ENCODE measurements around the gene MRPL21.
"Not testable (repeated sequence)": the region's sequence is repeated elsewhere in the genome, so short reads cannot be mapped to it uniquely, and the experiment has no call there.

MRPL21 gene

DNA sequence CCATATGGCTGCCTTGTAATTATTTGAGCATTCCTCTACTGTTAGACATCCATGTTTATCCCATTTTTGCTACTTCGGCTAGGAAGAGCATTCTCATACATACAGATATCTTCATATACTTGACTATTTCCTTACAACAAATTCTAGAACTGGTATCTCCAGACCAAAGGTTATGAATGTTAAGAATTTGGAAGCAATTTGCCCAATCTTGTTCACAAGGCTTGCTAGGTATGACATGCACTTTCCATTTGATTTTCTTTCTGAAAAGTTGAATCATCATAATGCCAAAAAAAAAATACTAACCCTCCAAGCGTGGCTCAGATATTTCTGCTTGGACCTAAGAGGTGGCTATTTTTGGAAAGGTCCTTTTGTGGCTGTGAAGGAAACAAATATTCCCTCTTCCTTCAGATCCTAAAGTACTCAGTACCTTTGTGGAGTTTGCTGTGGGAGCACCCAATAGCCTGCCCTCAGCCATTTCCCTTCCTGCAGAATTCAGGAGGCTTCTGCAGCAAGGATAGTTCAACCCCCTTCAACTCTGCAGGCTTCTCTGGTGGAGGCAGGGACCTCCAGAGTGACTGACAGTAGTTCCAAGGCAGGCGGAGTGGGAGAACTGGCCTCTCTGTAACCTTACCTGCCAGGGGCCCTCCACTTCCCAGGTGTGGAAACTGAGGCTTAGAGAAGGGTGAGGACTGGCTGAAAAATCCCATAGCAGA is 39.9 kb downstream of the MRPL21 start:
- DNase-seq: no peak

DNA sequence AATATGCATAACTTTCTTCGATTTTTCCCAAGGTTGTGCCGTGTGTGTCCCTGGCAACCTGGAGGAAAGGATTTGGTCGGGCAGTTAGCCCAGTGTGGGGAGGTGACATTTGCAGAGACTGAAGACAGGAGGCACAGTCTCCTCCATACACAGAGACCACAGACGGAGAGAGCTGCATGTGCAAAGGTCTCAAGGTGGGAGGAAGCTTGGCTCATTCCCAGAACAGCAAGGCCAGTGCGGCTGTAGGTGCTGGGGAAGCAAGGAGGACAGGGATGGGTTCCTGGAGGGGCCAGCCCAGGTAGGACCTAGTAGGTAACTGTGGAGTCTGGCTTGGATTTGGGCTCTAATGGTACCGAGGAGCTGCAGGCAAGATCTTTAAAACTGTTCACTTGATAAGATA is 41.2 kb downstream of the MRPL21 start:
- DNase-seq: no peak

DNA sequence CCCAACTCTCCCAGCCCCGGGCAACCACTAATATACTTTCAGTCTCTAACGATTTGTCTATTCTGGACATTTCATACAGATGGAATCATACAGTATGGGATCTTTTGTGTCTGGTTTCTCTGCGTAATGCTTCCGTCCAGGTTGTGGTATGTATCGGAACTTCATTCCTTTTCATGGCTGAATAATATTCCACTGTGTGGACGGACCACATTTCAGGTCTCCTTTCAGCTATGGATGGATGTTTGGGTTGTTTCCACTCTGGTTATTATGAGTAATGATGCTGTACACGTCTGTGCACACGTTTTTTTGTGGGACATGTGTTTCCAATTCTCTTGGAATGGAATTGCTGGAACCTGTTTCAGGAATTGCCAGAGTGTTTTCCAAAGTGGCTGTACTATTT is 44.5 kb downstream of the MRPL21 start:
- no peak for DNase-seq

DNA sequence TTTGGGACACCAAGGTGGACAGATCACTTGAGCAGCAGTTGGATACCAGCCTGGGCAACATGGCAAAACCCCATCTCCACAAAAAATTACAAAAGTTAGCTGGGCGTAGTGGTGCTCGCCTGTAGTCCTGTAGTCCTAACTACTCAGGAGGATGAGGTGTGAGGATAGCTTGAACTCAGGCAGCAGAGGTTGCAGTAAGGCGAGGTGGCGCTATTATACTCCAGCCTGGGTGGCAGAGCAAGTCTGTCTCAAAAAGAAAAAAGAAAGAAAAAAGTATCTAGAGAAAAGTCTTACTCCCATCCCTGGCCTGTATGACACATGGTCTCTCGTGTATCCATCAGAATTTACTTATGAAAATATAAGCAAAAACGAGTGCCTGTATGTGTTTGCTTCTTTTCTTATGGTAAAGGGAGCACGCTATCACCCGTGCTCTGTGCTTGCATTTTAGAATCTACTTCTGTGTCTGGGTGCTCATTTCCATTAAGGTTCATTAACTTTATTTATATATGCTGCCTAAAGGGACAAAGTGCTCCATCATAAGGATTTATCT is 46.5 kb downstream of the MRPL21 start:
- no peak for DNase-seq

DNA sequence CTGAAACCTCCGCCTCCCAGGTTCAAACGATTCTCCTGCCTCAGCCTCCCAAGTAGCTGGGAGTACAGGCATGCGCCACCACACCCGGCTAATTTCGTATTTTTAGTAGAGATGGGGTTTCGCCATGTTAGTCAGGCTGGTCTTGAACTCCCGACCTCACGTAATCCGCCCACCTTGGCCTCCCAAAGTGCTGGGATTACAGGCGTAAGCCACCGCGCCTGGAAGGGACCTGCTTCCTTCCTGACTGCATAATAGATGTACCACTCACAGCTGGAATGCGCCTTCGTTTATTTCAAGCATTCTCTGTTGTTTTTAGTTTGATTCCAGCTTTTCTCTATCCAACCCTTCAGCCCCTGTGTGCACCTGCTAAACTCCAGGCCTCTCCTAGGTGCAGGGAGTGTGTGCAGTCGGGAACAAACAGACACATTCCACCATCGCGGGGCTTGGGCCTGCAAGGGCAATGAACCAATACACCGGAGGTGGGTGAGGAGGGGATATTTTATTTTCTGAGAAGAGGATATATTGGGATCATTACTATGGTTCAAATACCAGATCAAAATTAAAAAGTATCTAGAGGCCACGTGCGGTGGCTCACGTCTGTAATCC is 47.1 kb downstream of the MRPL21 start:
- DNase-seq: not testable (repeated sequence)

DNA sequence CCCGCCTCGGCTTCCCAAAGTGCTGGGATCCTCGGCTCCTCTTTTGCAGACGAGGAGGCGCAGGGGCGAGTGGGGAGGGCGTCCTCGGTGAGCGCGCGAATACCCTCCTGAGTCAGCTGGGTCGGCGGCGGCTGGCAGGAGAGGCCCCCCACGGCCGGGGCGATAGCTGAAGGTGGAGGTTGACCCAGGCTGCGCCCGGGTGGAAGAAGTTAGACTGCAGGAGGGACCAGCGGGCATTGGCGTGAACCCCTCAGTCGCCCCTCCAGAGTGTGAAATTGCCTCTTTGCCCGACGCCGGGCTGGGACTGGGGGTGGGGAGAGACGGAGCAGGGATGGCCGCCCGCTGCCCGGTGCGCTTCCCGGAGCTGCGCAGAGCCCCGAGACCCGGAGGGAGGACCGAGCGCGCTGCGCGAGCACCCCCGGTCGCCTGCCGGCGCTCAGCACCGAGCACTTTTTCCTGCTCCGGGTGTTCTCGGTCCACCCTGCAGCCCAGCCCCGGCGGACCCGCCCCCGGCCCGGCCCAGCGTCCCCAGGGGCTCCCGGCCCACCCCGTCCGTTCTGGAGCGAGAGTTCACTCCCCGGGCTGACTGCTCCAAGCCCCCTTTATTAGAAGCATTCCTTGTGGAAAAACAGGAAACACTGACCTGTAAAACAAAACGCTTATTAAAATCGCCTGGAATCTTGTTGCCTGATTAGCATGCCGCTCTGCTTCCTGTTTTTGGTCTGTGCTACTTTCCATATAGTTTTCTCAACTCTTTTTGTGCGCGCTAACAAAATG is 48.2 kb downstream of the MRPL21 start:
- no peak for DNase-seq

DNA sequence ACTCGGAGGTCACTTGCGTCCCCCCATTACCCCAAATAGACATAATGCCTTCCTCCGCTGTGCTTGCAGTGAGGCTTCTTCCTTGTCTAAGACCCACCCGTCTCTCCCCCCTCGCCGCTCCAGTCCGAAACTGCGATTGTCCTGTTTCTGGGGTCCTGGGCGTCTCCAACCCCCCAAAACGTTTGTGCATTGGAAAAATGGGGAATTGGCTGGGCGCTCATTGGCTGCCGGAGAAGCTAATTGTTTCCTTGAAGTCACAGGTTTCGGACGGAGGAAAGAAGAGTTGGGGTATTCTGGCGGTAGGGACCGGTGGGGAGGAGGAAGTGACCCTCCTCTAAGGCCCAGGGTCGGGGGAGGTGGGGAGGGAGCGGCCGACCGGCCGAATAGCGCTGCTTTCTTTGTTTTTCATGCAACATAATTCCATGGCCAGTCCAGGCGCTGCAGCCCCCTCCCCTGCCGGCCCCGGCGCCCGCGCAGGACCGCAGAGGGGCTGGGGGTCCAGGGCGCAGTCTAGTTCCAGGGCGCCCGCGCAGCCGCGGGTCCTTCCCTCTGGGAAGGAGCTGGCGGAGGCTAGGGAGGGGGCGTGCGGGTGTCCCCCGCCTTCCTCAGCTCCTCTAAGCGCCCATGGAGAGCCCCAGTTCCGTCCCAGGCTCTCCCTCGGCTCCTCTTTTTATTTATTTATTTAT is 49.2 kb downstream of the MRPL21 start:
- DNase-seq: no peak

DNA sequence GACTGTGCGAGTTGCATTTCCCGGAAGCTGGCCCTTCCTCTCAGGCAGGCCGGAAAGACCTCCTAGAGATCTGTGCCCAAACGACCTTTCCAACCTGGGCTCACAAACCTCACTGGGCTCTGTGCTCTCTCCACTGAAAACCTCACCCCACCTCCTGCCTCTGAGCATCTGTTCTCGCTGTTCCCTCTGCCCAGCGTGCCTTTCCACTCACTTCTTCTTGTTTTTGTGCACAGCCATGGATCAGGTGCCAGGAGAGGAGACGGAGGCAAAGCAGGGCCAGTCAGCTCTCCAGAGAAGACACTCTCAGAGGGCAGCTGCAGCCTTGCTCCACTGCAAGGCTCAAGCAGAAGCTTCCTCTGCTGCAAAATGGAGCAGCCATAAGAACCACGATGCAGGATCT is 51.0 kb downstream of the MRPL21 start:
- no peak for DNase-seq

DNA sequence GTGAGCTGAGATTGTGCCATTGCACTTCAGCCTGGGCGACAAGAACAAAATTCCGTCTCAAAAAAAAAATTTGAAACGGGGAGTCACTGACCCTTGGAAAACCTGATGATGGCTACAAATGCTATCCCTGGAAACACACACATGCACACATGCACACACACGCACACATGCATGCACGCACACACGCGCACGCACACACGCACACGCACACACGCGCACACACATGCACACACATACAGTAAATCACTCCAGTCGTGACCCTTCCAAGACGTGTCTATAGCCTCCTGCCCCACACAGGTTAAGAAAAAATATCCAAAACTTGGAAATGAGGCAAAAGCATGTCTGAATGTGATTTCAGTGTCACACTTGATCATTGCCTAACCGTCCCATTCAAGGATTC is 55.2 kb downstream of the MRPL21 start:
- no peak for DNase-seq

DNA sequence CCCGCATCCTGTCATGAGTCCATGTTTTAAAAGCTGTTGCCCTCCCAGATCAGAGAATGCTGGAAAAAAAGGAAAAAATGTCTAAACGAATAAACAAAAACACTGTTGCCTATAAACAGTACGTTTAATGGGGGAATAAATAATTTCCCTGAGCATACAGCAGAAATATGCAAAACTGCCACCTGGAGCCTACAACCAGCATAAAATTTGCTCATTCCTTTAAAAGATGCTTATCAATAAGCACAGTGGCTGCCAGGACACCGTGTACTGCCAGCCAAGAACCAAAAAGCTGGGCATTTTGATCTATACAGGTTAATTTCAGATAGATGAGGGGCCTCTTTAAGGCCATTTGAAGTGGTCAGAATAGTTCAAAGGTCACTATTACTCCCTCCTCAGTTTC is 56.2 kb downstream of the MRPL21 start:
- no peak for DNase-seq

DNA sequence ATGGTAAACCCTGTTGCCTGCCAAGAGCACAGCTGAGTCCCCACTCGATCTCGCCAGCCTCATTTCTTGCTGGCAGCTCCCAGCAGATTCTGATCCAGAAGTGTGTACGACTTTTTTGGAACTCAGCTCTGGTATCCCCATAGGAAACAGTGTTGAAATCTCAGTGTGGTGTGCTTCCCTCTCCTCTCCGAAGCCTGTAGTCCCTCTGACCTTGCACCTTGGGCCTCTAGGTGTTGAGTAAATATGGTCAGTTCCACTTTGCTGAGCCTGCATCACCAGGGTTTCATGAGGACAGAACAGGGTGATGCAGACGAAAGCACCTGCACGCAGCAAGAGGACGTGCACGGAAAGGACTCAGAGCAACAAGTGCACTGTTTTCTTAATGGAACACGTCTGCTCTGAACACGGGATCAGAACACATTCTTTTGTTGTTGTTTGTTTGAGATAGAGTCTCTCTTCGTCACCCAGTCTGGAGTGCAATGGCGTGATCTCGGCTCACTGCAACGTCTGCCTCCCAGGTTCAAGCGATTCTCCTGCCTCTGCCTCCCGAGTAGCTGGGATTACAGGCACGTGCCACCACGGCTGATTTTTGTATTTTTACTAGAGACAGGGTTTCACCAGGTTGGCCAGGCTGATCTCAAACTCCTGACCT is 58.2 kb downstream of the MRPL21 start:
- DNase-seq: no peak

DNA sequence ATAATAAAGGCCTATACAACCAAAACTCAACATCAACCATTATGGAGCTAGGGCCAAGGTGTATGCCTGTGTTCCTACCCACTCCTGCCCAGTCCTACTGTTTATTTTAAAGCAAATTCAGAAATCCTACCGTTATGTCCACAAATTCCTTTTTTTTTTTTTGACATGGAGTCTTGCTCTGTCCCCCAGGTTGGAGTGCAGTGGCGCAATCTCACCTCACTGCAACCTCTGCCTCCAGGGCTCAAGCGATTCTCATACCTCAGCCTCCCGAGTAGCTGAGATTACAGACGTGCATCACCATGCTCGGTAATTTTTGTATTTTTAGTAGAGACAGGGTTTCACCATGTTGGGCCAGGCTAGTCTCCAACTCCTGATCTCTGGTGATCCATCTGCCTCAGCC is 58.8 kb downstream of the MRPL21 start:
- DNase-seq: no peak

DNA sequence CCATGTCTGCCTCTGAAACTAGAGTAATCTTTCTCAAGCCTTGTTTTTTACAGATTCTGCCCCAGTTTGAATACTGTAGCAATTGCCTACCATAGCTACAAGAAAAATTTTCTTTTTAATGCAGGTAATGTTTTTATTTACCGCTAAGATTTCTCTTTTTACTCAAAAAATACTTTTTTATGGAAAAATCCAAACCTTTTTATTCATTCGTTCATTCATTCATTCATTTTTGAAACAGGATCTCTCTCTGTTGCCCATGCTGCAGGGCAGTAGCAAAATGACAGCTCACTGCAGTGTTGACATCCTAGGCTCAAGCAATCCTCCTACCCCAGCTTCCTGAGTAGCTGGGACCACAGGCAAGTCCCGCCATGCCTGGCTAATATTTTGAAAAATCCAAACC is 59.3 kb downstream of the MRPL21 start:
- DNase-seq: no peak

DNA sequence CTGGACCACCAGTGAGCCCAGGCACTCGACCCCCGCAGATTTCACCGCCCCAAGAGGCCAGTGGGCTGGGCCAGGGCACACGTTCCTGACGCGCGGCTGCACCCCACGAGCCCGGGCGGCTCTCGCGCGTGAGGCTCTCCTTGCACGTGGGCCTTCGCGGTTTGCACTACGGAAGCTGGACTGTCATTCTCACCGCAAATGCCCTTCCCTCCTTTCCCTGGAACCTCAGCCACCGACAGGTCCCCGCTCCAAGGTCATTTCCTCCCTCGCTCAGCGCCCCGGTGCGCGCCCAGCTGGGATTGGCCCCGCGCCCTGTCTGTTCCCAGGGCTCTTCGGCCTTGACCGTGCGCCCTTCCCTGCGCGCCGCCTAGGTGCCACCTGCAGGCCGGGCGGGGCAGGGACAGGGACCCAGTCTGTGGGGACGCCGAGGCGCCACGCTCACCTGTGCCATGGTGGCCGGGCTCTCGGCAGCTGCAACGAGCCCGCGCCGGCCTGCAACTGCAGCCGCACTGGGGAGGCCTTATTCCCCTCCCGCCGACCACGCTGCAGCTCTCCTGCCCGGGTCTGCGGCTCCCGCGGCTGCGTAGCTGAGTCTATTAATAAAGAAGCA is 59.8 kb downstream of the MRPL21 start:
- no peak for DNase-seq

DNA sequence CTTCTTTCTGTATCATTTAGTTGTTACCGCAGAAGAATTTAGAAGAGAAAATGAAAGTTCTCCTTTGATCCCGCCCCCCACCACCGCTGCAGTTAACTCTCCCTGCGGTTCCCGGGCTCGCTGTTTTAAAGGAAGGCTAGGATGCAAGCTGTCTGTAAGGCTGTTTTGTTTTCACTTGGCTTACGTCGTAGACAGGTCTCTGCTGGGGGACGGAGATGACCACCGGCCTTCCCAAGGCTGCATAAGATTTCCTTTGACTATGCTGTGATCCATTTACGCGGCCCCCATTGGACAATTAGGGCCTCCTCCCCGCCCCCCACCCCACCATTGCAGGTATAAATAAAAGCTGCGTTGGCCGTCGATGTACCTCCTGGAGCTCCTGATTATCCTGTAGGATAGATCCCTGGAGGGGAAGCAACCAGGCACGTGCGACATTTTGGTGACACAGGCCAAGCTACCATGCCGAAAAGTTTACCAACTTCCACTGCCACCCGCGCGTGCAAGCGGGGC is 60.5 kb downstream of the MRPL21 start:
- DNase-seq: no peak

DNA sequence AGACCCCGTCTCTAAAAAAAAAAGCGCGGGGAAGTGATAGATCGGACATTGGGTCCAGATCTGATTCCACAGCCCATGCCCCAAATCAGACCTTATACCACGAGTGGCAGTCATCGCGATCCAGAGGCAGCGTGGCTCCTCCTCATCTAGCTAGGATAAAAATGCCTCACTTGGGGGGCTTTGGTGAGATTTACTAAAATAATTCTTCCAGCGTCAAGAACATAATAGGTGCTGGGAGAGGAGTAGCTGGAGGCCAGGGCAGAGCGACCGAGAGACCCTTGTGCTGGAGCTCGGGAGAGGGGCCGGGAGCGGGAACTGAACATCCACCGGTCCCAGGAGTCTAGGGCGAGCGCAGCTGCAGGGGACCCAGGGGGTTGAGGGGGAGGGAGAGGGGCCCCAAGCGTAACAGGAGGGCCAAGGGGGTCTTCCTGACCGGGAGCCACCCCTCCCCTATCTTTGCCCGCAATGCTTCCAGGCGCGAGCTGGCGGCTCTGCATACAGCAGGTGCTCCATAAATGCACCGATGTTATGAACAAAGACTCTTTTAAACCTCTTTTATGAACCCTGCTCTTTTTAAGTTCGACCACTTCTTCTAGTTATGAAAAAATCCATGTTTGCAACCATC is 61.1 kb downstream of the MRPL21 start:
- DNase-seq: no peak

DNA sequence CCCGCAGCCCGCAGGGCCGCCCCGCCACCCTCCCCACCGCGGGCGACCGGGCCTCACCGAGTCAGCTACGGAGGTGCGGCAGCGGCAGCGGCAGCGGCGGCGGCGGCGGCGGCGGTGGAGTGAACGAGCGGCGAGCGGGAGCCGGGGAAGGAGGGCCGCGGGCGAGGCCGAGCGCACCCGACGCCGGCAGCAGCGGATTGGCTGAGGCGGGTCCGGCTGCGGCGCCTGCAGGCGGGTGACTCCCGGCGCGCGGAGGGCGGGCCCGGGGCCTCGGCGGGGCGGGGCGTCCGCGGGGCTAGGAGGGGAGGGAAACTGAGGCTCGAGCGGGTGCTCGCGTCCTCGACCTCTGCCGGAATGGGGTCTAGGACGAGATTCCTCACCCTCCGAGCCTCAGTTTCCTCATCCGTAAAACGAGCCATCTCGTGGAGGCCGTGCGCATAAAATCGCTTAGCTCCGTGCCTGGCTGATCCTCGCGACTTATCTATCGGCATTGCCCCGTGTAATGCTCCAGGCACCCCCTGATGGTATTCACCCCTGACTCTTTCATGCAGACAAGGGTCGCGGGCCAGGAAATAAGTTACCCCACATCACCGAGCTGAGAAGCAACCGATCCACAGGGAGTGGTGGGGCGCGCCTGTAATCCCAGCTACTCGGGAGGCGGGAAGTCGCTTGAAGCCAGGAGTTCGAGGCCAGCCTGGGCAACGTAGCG is 61.8 kb downstream of the MRPL21 start, which contains the start of gene CPT1A:
Gene CPT1A, minus strand, starts transcription at position 199 of the 709 bp plus-strand sequence. CDS start 26,442 bp downstream, outside the sequence.
- no peak for DNase-seq
